Measurements from ENCODE around the gene COMMD10.

DNA sequence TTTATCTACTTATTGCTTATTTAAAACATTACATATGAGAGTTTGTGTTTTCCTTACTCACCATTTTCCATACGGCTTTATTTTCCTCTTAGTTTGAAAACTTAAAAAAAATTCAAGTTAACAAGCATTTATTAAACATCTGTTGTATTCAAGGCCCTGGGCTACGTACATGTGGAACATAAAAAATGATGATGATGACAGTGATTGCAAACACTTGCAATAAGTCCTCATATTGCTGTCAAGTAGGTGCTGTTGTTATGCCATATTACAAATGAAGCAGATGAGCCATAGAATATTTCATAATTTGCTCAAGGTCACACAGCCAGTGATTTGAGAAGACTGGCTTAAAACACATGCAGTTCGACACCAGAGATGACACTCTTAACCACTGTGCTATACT is 180.6 kb downstream of the COMMD10 start:
- TF ChIP-seq POLR2A (IDR thresholded peaks at IDR 0.05) (no peak), CTCF (IDR thresholded peaks at IDR 0.05) (no peak), EP300 (IDR thresholded peaks at IDR 0.05) (no peak), POLR2AphosphoS5 (IDR thresholded peaks at IDR 0.05) (no peak)

Measured in stomach (tissue), 4 donors.